Measurements from ENCODE around the gene ROR2.

ROR2 gene

GRCh38 chr9:91724068-91724440 is 226.0 kb downstream of the ROR2 start:
- no peak for DNase-seq (ENCODE audit: low spot score)
- no peak for FAIRE-seq

GRCh38 chr9:91723420-91724067 is 226.5 kb downstream of the ROR2 start:
- FAIRE-seq (no peak), DNase-seq (ENCODE audit: low spot score) (no peak)

GRCh38 chr9:91720751-91721705 is 229.0 kb downstream of the ROR2 start:
- no peak for FAIRE-seq
- DNase-seq (ENCODE audit: low spot score): no peak

GRCh38 chr9:91720313-91720712 is 229.7 kb downstream of the ROR2 start:
- DNase-seq (ENCODE audit: low spot score) (no peak), FAIRE-seq (no peak)

- DNase-seq (ENCODE audit: low spot score) (no peak), FAIRE-seq (no peak)
These were observed 232.0 kb downstream of the ROR2 start for GRCh38 chr9:91718071-91718470.

GRCh38 chr9:91716815-91717214 is 233.2 kb downstream of the ROR2 start:
- FAIRE-seq: no peak
- no peak for DNase-seq (ENCODE audit: low spot score)

- no peak for FAIRE-seq
- no peak for DNase-seq (ENCODE audit: low spot score)
These were observed 233.8 kb downstream of the ROR2 start for GRCh38 chr9:91716239-91716638.

- FAIRE-seq (no peak), DNase-seq (ENCODE audit: low spot score) (no peak)
These were observed 235.0 kb downstream of the ROR2 start for GRCh38 chr9:91714874-91715615.

GRCh38 chr9:91714020-91714806 is 235.8 kb downstream of the ROR2 start:
- DNase-seq (ENCODE audit: low spot score): no peak

GRCh38 chr9:91712811-91713210 is 237.2 kb downstream of the ROR2 start:
- FAIRE-seq (no peak), DNase-seq (ENCODE audit: low spot score) (no peak)

More at GRCh38 chr9:91714020-91714806, 235.8 kb downstream of the ROR2 start:
- FAIRE-seq: no peak

GRCh38 chr9:91711755-91712601 is 238.1 kb downstream of the ROR2 start:
- FAIRE-seq: peak; percentile 100
- no peak for DNase-seq (ENCODE audit: low spot score)

GRCh38 chr9:91710158-91710557 is 239.9 kb downstream of the ROR2 start:
- DNase-seq (ENCODE audit: low spot score) (no peak), FAIRE-seq (no peak)

GRCh38 chr9:91705386-91705785 is 244.6 kb downstream of the ROR2 start:
- no peak for DNase-seq (ENCODE audit: low spot score)
- no peak for FAIRE-seq

- no peak for DNase-seq (ENCODE audit: low spot score)
- FAIRE-seq: no peak
These were observed 249.6 kb downstream of the ROR2 start for GRCh38 chr9:91700475-91700874.

- FAIRE-seq: no peak
- DNase-seq (ENCODE audit: low spot score): no peak
These were observed 251.8 kb downstream of the ROR2 start for GRCh38 chr9:91698266-91698665.

- FAIRE-seq: no peak
- no peak for DNase-seq (ENCODE audit: low spot score)
These were observed 252.8 kb downstream of the ROR2 start for GRCh38 chr9:91697201-91697600.

GRCh38 chr9:91694081-91694870 is 255.8 kb downstream of the ROR2 start:
- FAIRE-seq (no peak), DNase-seq (ENCODE audit: low spot score) (no peak)

- FAIRE-seq (no peak), DNase-seq (ENCODE audit: low spot score) (peak; percentile 53)
These were observed 256.8 kb downstream of the ROR2 start for GRCh38 chr9:91693226-91693625.

GRCh38 chr9:91690540-91691249 is 259.3 kb downstream of the ROR2 start:
- no peak for FAIRE-seq
- no peak for DNase-seq (ENCODE audit: low spot score)
